ENCODE measurements around the gene SLC12A3.
"Not testable (repeated sequence)": the region's sequence is repeated elsewhere in the genome, so short reads cannot be mapped to it uniquely, and the experiment has no call there.

SLC12A3 gene

GRCh38 chr16:56929639-56930038, 64.6 kb downstream of the SLC12A3 start:
- DNase-seq, result no peak

GRCh38 chr16:56930486-56931270, 65.7 kb downstream of the SLC12A3 start:
- no peak for DNase-seq

- no peak for DNase-seq
Observed at GRCh38 chr16:56931271-56931891, 66.4 kb downstream of the SLC12A3 start.

GRCh38 chr16:56931892-56932720, 67.1 kb downstream of the SLC12A3 start, which contains the start of gene HERPUD1:
TSS of gene HERPUD1 (plus strand) at chr16:56932142. CDS start at chr16:56932245, 103 bp downstream.
- DNase-seq, result peak; percentile 99

GRCh38 chr16:56932721-56933619, 68.0 kb downstream of the SLC12A3 start:
- DNase-seq, result peak; percentile 95

- no peak for DNase-seq
Observed at GRCh38 chr16:56933828-56934598, 69.0 kb downstream of the SLC12A3 start.

- not testable (repeated sequence) for DNase-seq
Observed at GRCh38 chr16:56934599-56935145, 69.7 kb downstream of the SLC12A3 start.

- DNase-seq, result no peak
Observed at GRCh38 chr16:56935201-56935600, 70.2 kb downstream of the SLC12A3 start.

GRCh38 chr16:56936491-56936890, 71.5 kb downstream of the SLC12A3 start:
- DNase-seq, result no peak

- no peak for DNase-seq
Observed at GRCh38 chr16:56936950-56937349, 71.9 kb downstream of the SLC12A3 start.

- DNase-seq, result no peak
Observed at GRCh38 chr16:56938664-56939513, 73.9 kb downstream of the SLC12A3 start.

- no peak for DNase-seq
Observed at GRCh38 chr16:56939801-56940200, 74.8 kb downstream of the SLC12A3 start.

GRCh38 chr16:56941092-56941491, 76.1 kb downstream of the SLC12A3 start:
- no peak for DNase-seq

GRCh38 chr16:56941856-56942331, 76.9 kb downstream of the SLC12A3 start:
- no peak for DNase-seq

GRCh38 chr16:56943761-56944375, 78.9 kb downstream of the SLC12A3 start:
- no peak for DNase-seq

GRCh38 chr16:56944954-56945839, 80.2 kb downstream of the SLC12A3 start:
- DNase-seq, result no peak

- DNase-seq, result no peak
Observed at GRCh38 chr16:56945847-56946527, 81.0 kb downstream of the SLC12A3 start.
